Smooth muscle cell of bladder (primary cell): ENCODE data around the gene ZDHHC3. TPM values are rescaled to one million over a fixed set of nuclear protein-coding genes. Genes with fewer than 3 reads are reported as not detected.

Source experiments
- total RNA-seq: library from RNA; depleted of rRNA; stranded (reverse); fragments of >200 nt; gene quantifications from 2 replicates; pipeline ENCODE4 v1.2.3, GENCODE V29; 2014

ZDHHC3 gene, protein sequence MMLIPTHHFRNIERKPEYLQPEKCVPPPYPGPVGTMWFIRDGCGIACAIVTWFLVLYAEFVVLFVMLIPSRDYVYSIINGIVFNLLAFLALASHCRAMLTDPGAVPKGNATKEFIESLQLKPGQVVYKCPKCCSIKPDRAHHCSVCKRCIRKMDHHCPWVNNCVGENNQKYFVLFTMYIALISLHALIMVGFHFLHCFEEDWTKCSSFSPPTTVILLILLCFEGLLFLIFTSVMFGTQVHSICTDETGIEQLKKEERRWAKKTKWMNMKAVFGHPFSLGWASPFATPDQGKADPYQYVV
- total RNA-seq: 52.3 and 68.0 TPM in 2 replicates

DNA sequence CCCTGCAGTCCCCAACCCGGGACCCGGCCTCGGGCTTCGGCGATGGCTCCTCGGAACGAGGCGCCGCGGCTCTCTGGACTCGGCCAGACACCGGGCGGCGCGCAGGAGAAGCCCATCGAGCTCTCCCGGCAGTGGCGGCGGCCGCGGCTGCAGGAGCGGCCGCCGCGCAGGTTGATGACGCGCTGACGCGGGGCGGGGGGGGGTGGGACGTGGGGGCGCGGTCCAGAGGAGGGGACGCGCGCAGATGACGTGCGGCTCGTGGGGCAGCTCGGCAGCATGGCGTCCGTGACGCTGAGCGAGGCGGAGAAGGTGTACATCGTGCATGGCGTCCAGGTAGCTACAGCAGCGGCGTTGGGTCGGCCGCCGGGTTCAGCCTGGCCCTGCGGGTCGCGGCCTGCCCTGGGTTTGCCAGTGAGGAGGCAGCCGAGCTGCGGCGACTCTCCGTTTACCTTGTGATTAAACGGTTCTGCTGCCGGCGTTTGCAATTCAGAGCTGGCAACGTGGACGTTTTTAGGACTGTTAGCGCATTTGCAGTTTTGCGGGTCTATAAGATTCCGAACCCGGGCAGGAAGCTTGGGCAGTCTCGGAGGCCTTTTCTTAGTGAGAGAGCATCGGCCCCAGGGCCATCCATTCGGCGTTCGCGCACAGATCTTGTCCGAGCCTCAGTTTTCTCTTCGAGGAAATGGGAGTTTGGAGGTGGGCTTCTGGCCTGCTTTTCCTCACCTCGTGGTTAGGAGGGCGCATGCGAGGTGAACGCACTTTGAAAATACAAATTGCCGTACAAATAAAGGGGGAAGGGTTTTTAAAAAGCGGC lies at the start of gene ZDHHC3, which contains the start of gene EXOSC7:
TSS of gene ZDHHC3 (minus strand) at position 173 of the 814 bp plus-strand sequence. CDS start 16,738 bp downstream, outside the sequence.
TSS of gene EXOSC7 (plus strand) at position 243 of the 814 bp plus-strand sequence. CDS start at position 277, 34 bp downstream.

Other genes starting within 250 kb of the ZDHHC3 start
- gene ZNF501, start 246.5 kb downstream of the ZDHHC3 start, total RNA-seq: 4.0 and 5.4 TPM in 2 replicates
- 15.8 and 16.6 TPM in 2 replicates for gene KIAA1143, start 214.6 kb downstream of the ZDHHC3 start, total RNA-seq
- 1.5 and 1.8 TPM in 2 replicates for gene KIF15, start 214.4 kb downstream of the ZDHHC3 start, total RNA-seq
- gene TMEM42, start 114.3 kb downstream of the ZDHHC3 start, total RNA-seq: 22.8 and 28.2 TPM in 2 replicates
- not detected in 2 replicates for gene TGM4, start 101.6 kb downstream of the ZDHHC3 start, total RNA-seq
- gene EXOSC7, start 70 bp upstream of the ZDHHC3 start, total RNA-seq: 67.3 and 70.7 TPM in 2 replicates
- gene CLEC3B, start 50.1 kb upstream of the ZDHHC3 start, total RNA-seq: 1.2 and 2.0 TPM in 2 replicates
- 5.6 and 7.3 TPM in 2 replicates for gene CDCP1, start 170.2 kb upstream of the ZDHHC3 start, total RNA-seq